Stimulated activated CD8-positive, alpha-beta memory T cell treated with anti-CD3 and anti-CD28 coated beads, Interleukin-12 subunit alpha, Interleukin-12 subunit beta, amount 100 ng/mL, for 24 hours (primary cell): ENCODE data around the gene HOXA4.
A peak's percentile ranks its signal among the peaks of the same experiment; 100 is the strongest.

Experiments used
- DNase-seq: peaks from one replicate; pipeline ENCODE4 v3.0.0-alpha.2; 2020; ENCODE audit errors: extremely low read depth

HOXA4 gene

DNA sequence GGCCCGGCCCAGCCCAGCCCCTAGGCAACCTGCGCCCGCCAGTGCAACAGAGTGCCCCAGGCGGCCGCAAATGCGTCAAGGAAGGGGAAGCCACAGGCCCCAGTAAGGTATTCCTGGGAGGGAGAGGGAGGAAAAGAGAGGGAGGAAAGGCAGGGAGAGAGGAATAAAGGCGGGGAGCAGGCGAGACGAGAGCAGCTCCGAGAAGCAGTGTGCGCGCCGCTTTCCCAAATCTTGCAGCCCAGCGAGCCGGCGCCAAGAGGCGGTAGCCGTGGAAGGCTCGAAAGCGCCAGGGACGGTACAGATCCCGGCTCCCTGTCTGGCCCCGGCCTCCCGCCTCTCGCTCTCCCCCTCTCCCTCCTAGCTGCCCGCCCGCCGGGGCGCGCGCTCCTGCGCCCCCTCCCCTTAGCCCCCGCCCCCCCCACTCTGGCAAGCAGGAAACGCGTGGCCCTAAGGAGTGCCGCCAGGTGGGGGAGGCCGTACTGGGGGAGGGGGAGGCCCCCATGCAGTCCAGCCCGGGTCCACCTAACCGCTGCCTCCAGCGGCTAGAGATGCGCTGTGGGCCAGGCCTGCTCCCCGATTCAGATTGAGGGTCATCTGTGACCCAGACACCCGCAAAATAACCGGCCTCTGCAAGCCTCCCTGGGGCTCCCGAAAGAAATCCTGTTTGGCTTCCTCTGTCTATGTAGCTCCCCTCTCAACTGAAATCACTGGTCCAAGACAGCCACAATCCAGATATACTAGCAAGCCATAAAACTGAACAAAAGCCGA lies 39.3 kb upstream of the HOXA4 start:
- no peak for DNase-seq

DNA sequence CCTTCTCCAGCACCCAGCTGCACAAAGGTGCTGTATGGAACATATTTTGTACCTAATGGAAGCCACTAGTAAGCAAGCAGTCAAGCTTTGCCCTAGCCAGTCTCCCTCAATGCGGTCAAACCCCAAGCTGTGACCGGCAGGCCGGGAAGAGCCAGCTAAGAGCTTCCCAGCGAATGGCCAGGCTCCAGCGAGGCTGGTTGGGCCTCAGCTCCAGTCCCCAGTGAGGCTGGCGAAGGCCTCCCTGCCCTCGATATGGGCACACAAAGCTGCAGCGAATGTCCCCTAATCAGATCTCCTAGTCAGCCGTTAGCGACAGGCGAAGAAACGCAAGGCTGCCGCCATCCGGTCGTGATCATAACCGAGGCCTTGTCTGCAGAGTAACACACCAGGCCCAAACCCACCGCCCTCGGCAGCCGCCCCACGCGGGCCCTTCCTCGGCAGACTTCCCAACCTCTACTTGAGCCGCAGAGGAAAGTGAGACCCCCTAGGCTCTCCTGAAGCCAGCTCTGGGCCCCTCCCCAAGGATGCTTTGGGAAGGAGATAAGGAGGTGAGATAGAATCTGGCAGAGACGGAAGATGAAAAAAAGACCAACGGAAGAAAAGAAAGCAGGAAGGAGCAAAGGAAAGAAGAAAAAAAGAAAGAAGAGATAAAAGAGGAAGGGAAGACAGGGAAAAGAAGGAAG lies 37.8 kb upstream of the HOXA4 start:
- no peak for DNase-seq

- DNase-seq = no peak
These were observed 37.3 kb upstream of the HOXA4 start for GRCh38 chr7:27167916-27168264.

DNA sequence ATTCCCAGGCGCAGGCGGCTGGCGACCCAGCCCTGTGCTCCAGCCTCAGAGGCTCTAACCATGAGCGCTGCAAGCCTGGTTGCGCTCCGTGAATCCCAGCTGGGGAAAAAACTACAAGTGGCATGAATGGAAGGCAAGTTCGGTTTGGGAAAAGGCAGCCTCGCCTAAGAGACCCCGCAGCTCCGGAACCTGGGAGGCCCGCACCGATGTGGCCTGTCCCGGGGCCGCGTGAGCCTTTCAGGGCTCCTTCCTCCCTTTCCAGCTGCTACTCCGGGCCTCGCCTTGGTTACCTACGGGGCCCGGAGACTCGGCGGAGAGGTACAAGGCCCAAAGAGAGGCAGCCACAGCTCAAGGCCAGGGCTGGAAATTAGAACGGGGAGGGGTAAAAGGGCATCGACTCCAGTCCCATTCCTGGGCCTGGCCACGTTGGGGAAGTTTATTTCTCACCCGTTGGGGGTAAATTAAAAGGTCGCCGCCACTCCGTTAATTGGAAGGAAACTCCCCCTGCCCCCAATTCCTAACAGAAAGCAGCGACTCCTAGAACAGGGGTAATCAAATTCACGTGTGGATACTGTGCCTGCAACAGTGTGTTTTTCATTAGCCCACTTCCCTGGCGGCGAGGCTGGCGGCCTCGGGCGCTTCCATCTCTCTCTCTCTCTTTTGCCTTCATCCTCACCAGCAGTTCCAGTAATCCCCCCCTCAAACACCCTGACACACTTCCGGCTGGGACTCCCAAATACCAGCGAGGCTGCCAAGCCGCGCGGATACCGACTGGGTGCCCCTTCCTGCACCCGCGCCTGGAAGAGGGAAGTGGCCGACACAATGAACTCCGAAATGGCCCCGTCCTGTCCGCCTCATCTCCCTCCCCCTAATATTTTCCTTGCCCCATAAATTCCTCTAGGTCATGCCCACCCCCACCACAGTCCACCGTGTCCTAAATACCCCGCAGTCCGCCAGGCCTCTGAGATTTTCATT lies 36.3 kb upstream of the HOXA4 start:
- DNase-seq = no peak

GRCh38 chr7:27165996-27166530 lies 35.5 kb upstream of the HOXA4 start:
- no peak for DNase-seq

- no peak for DNase-seq
These were observed 34.8 kb upstream of the HOXA4 start, which contains the start of gene HOXA9 for GRCh38 chr7:27165089-27165995. HOXA9 (minus strand) TSS chr7:27165537; CDS start chr7:27165457, 80 bp downstream.

DNA sequence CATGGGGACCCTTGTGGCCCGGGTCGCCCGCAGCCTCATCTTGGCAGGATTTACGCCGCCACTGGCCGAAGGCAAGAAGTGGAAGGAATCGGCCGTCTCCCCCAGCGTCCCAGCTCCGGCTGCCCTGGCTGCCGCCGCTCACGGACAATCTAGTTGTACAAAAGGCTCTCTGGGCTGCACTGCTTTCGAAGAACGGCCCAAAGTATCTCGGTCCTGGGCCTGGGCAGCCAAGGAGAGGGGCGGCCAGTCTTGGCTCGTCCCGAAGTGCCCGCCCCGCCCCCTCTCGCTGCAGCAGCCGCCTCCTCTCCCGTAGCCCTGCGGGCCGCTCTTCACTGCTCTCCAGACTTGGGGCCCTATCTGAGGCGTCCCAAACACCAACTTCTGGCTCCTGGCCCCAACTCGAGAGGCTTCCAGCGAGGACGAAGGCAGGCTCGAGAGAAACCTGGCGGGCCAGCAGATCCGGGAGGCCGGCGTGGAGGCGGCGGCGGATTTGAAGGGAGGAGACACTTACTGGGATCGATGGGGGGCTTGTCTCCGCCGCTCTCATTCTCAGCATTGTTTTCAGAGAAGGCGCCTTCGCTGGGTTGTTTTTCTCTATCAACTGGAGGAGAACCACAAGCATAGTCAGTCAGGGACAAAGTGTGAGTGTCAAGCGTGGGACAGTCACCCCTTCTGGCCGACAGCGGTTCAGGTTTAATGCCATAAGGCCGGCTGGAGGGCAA lies 34.0 kb upstream of the HOXA4 start:
- no peak for DNase-seq

- DNase-seq = no peak
These were observed 33.4 kb upstream of the HOXA4 start for GRCh38 chr7:27164045-27164366.

DNA sequence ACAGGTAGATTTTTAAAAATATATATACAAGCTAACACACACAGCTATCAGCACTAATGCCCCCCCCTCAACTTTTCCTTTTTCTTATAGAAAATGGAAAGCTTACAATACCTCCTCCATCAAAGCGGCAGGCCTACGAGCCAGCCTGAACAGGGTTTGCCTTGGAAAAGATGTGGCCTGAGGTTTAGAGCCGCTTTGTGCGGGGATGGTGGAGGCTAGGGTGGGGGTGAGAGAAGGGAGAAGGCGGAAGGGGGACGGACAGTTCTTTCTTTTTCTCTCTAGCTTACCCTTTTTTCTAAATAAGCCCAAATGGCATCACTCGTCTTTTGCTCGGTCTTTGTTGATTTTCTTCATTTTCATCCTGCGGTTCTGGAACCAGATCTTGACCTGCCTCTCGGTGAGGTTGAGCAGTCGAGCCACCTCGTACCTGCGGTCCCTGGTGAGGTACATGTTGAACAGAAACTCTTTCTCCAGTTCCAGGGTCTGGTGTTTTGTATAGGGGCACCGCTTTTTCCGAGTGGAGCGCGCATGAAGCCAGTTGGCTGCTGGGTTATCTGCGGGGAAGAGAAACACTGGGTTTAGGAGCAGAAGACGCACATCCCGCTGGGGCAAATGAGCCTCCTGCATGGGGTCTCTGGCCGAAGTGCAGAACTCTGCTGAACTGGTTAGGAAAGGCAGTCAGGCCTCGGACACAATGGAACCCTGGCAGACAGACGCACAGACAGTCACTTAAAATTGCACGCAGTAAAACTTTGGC lies 32.9 kb upstream of the HOXA4 start:
- DNase-seq = no peak

DNA sequence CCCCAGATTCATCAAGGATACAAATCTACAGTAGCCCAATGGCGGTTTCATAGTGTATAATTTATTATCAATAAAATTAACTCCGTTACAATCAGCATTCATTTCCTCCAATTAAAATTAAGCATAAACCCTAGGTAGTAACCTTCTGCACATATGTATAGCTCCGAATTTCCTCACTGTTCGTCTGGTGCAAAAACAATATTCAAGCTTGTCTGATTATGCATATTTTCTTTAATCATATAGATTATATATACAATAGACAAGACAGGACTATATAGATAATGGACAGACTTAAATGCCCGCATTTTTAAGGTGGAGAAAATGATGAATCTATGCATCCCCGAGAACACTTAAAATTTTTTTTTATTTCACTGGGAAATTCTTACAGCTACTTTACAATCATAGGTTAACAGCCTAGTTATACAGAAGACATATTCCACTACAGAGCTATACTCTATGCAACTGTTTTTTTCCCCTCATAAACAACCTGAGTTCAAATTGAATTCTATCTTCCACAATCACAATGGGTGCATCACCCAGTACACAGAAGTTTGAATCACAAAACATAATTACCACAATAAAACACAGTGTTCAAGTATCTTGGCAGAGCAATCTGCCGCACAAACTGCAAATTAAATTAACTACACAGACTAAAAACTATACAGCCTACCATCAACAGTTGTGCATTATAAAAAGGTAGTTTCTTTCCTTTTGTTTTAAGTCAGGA lies 32.2 kb upstream of the HOXA4 start:
- no peak for DNase-seq

DNA sequence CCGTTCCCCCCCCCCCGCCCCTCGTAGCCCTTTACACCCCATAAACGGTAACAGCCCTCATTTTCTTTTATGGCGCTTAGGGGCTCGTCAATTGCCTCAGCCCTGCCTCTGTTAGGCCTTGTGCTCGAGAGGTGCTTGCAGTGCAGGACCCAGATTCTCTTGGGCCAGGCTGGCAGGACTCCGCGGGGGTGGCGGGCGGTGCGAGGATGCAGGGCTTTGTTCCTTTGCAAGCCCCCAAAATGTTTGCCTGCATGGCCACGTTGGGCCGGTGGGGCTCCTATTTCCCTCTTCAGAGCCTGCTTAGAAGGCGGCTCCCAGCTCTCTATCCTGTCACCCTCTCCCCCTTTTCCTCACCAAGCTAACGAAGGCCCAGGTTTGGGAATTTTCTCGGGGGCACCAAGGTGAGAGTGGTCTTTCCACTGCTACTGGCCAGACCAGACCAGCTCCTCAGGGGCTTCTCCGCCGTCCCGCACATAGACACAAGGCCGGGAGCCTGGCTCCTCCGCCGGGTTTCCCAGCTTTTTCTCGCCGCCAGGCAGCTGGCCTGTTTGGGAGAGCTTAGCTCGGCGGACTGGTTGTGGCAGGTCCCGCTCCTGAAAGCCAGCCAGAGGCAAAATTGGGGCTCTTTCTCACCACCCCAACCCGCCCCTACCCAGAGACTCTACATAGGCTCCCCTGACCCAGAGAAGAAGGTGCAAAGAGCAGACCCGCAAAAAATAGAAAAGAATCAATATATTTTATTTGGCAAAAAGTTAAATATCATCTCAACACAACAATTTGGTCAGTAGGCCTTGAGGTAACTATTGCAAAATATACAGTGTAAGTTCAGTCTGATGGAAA lies 31.4 kb upstream of the HOXA4 start:
- DNase-seq = no peak

GRCh38 chr7:27161214-27161720 lies 30.7 kb upstream of the HOXA4 start:
- no peak for DNase-seq

DNA sequence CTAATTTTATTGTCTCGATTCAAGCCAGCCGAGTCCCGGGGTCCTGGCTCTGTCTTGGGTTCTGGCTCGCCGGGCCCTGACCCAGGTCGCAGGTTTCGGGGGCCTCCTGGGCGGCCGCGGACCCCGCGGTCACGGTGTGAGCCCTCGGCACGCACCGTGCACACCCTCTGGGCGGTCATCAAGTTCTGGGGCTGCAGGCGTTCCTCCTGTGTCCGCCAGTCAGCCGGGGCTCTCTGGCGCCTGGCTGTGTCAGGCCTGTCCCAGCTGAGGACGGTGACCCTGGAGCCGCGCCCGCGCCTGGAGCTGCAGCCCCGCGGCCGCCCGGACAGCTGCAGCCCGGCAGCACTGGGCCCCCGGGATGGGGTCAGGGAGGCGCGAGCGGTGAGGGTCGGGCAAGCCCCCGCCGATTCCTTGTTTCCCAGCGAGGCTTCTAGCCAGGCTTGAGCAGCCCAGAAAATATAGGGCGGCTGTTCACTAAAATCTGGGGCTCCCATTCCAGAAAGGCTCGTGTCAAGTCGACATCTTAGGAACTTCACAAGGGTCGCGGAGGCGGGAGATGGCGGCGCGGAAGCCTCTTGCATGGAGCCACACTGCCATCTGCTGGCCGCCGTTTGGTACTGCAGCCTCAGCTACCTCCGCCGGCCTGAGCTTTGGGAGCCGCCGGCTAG lies 30.1 kb upstream of the HOXA4 start:
- peak; percentile 58 for DNase-seq

DNA sequence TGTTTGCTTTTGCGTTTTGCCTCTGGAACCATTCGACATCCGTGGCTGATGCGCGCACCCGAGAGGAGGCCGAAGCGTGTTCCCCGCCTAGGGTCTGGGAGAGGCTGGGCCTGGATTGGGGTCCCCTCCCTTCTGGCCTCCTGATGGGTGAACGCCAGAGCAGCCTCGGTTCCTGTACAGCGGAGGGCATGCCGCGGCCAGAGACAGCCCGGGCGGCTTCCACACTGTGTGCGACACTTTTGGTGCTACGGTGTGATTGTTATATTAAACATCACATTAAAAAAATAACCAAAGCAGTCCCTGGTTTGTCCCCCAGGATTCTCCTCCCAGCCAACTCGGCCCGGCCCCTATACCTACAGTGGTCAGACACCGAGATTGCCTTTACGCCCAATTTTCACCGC lies 29.6 kb upstream of the HOXA4 start:
- no peak for DNase-seq

GRCh38 chr7:27159266-27160144 lies 28.9 kb upstream of the HOXA4 start:
- no peak for DNase-seq
